Large intestine (tissue), 3 donors: ENCODE data around the gene UGT1A9. TPM values are rescaled to one million over a fixed set of nuclear protein-coding genes. Genes with fewer than 3 reads are reported as not detected.
"Not testable (repeated sequence)": the region's sequence is repeated elsewhere in the genome, so short reads cannot be mapped to it uniquely, and the experiment has no call there.

Source experiments
- DNase-seq, 2 donors: peaks; one replicate each; pipeline versions ENCODE4 v3.0.0 to v3.0.0-alpha.2; 2013
- H3K27ac ChIP-seq: one replicate; pipeline ENCODE4 v1.5.1; 2013; ENCODE audit warnings: low read length
- H3K27me3 ChIP-seq: 2 replicates; pipeline ENCODE4 v1.6.1; 2013; ENCODE audit warnings: low read length; ENCODE audit not compliant: control insufficient read depth, insufficient read depth
- H3K36me3 ChIP-seq: 2 replicates; pipeline ENCODE4 v1.6.1; 2013; ENCODE audit warnings: low read length; ENCODE audit not compliant: control insufficient read depth, insufficient read depth
- H3K4me1 ChIP-seq: one replicate; pipeline ENCODE4 v1.6.1; 2013; ENCODE audit warnings: low read length; ENCODE audit not compliant: control insufficient read depth, insufficient read depth
- H3K4me3 ChIP-seq: one replicate; pipeline ENCODE4 v1.5.1; 2013; ENCODE audit warnings: low read length
- H3K9me3 ChIP-seq: one replicate; pipeline ENCODE4 v1.6.1; 2013; ENCODE audit warnings: mild to moderate bottlenecking, low read depth, low read length, moderate library complexity; ENCODE audit not compliant: control insufficient read depth
- WGBS: methylation state at CpG from one replicate; pipeline ENCODE4 v1.1.5; 2013; ENCODE audit warnings: low lambda C conversion rate; ENCODE audit not compliant: insufficient coverage; 5-methylcytosine and 5-hydroxymethylcytosine counted together
- polyA plus RNA-seq: library from polyadenylated mRNA; unstranded; fragments of 120-200 nt; gene quantifications from one replicate; pipeline ENCODE4 v1.2.1, GENCODE V29; 2013

Gene UGT1A9
- polyA plus RNA-seq, 1 donor = not detected

GRCh38 chr2:233692648-233693047 is 20.9 kb downstream of the UGT1A9 start, which contains the start of gene UGT1A6:
Gene UGT1A6 (plus strand): TSS chr2:233692890. CDS start chr2:233693005, 115 bp downstream.
- WGBS = 20% methylated on average over 1 of the region's 4 CpGs
- Histone ChIP-seq H3K27ac (no peak within 1 kb of the TSS), H3K36me3 (no peaks in the 10 kb centered on the region)

GRCh38 chr2:233693963-233694362 is 22.3 kb downstream of the UGT1A9 start:
- no peaks in the 10 kb centered on the region for H3K4me1 ChIP-seq
- DNase-seq = no peak
- no peaks in the 10 kb centered on the region for H3K9me3 ChIP-seq
- H3K27me3 ChIP-seq = no peaks in the 10 kb centered on the region
- no CpG with 5 or more reads among the region's 6 CpGs for WGBS
- H3K36me3 ChIP-seq = no peaks in the 10 kb centered on the region
- no peak overlapping the region for H3K27ac ChIP-seq
- H3K4me3 ChIP-seq = no peak overlapping the region

More at GRCh38 chr2:233692648-233693047, 20.9 kb downstream of the UGT1A9 start, which contains the start of gene UGT1A6:
- Histone ChIP-seq H3K4me3 (no peak within 1 kb of the TSS), H3K27me3 (no peaks in the 10 kb centered on the region), H3K4me1 (no peaks in the 10 kb centered on the region), H3K9me3 (no peaks in the 10 kb centered on the region)
- DNase-seq = no peak

- no peak for DNase-seq
Measured at GRCh38 chr2:233698740-233699139, 27.0 kb downstream of the UGT1A9 start.

GRCh38 chr2:233699424-233700027 is 27.8 kb downstream of the UGT1A9 start:
- no peak for DNase-seq
- Histone ChIP-seq H3K9me3 (no peaks in the 10 kb centered on the region), H3K4me3 (no peak overlapping the region), H3K27me3 (no peaks in the 10 kb centered on the region), H3K27ac (no peak overlapping the region), H3K36me3 (no peaks in the 10 kb centered on the region), H3K4me1 (no peaks in the 10 kb centered on the region)
- WGBS = no CpG with 5 or more reads among the region's 8 CpGs

More at GRCh38 chr2:233698740-233699139, 27.0 kb downstream of the UGT1A9 start:
- WGBS = no CpG with 5 or more reads among the region's 4 CpGs
- no peak overlapping the region for H3K27ac ChIP-seq
- H3K27me3 ChIP-seq = no peaks in the 10 kb centered on the region
- no peak overlapping the region for H3K4me3 ChIP-seq
- H3K9me3 ChIP-seq = no peaks in the 10 kb centered on the region
- H3K36me3 ChIP-seq = no peaks in the 10 kb centered on the region
- no peaks in the 10 kb centered on the region for H3K4me1 ChIP-seq

- Histone ChIP-seq H3K9me3 (no peaks in the 10 kb centered on the region), H3K36me3 (no peaks in the 10 kb centered on the region), H3K4me3 (no peak overlapping the region), H3K4me1 (no peaks in the 10 kb centered on the region), H3K27ac (no peak overlapping the region), H3K27me3 (no peaks in the 10 kb centered on the region)
- DNase-seq = no peak
- no CpG with 5 or more reads among the region's 1 CpG for WGBS
Measured at GRCh38 chr2:233700028-233700635, 28.4 kb downstream of the UGT1A9 start.

GRCh38 chr2:233700842-233701241 is 29.1 kb downstream of the UGT1A9 start:
- not testable (repeated sequence) for H3K4me1 ChIP-seq, H3K9me3 ChIP-seq, H3K4me3 ChIP-seq, H3K27ac ChIP-seq, H3K36me3 ChIP-seq, DNase-seq, H3K27me3 ChIP-seq
- WGBS = no CpG with 5 or more reads among the region's 5 CpGs

- Histone ChIP-seq H3K4me1 (peaks cover 10% of the 10 kb centered on the region), H3K27ac (no peak overlapping the region), H3K9me3 (no peaks in the 10 kb centered on the region), H3K27me3 (no peaks in the 10 kb centered on the region), H3K36me3 (no peaks in the 10 kb centered on the region), H3K4me3 (no peak overlapping the region)
- WGBS = 30% methylated on average over 3 of the region's 3 CpGs
- DNase-seq = no peak
Measured at GRCh38 chr2:233702238-233702637, 30.5 kb downstream of the UGT1A9 start.

GRCh38 chr2:233705911-233706506 is 34.3 kb downstream of the UGT1A9 start:
- Histone ChIP-seq H3K9me3 (no peaks in the 10 kb centered on the region), H3K27me3 (no peaks in the 10 kb centered on the region), H3K36me3 (no peaks in the 10 kb centered on the region), H3K4me3 (no peak overlapping the region), H3K4me1 (peaks cover 10% of the 10 kb centered on the region), H3K27ac (no peak overlapping the region)
- WGBS = no CpG with 5 or more reads among the region's 4 CpGs
- DNase-seq = peak in 1 of 2 donors; percentile 39

- Histone ChIP-seq H3K4me1 (peaks cover 12% of the 10 kb centered on the region), H3K27me3 (no peaks in the 10 kb centered on the region), H3K36me3 (no peaks in the 10 kb centered on the region), H3K4me3 (no peak overlapping the region), H3K9me3 (no peaks in the 10 kb centered on the region), H3K27ac (no peak overlapping the region)
- DNase-seq = no peak
- WGBS = no CpG with 5 or more reads among the region's 1 CpG
Measured at GRCh38 chr2:233706720-233707119, 35.0 kb downstream of the UGT1A9 start.

GRCh38 chr2:233707940-233708644 is 36.4 kb downstream of the UGT1A9 start:
- DNase-seq = no peak
- no peaks in the 10 kb centered on the region for H3K27me3 ChIP-seq
- 56% methylated on average over 2 of the region's 10 CpGs for WGBS
- H3K4me3 ChIP-seq = no peak overlapping the region
- H3K36me3 ChIP-seq = no peaks in the 10 kb centered on the region
- H3K4me1 ChIP-seq = peaks cover 25% of the 10 kb centered on the region
- H3K9me3 ChIP-seq = no peaks in the 10 kb centered on the region
- H3K27ac ChIP-seq = no peak overlapping the region
